CD4-positive, alpha-beta T cell treated with Interferon alpha-2 for 1 hour (primary cell): ENCODE results near the gene CCDC154.
A peak's percentile ranks its signal among the peaks of the same experiment; 100 is the strongest.
"Not testable (repeated sequence)": the region's sequence is repeated elsewhere in the genome, so short reads cannot be mapped to it uniquely, and the experiment has no call there.

Experiments used
- DNase-seq, 2 donors: peaks; one replicate each; pipeline ENCODE4 v3.0.0-alpha.2; 2020 to 2022

CCDC154 gene, protein sequence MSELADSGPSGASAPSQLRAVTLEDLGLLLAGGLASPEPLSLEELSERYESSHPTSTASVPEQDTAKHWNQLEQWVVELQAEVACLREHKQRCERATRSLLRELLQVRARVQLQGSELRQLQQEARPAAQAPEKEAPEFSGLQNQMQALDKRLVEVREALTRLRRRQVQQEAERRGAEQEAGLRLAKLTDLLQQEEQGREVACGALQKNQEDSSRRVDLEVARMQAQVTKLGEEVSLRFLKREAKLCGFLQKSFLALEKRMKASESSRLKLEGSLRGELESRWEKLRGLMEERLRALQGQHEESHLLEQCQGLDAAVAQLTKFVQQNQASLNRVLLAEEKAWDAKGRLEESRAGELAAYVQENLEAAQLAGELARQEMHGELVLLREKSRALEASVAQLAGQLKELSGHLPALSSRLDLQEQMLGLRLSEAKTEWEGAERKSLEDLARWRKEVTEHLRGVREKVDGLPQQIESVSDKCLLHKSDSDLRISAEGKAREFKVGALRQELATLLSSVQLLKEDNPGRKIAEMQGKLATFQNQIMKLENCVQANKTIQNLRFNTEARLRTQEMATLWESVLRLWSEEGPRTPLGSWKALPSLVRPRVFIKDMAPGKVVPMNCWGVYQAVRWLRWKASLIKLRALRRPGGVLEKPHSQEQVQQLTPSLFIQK

GRCh38 chr16:1443980-1444729 is at the start of gene CCDC154:
Gene CCDC154 (minus strand): TSS chr16:1444556. CDS start chr16:1444322, 234 bp downstream.
- DNase-seq, result no peak

GRCh38 chr16:1493746-1494094 is 49.4 kb upstream of the CCDC154 start:
- no peak for DNase-seq

GRCh38 chr16:1492923-1493745 is 48.8 kb upstream of the CCDC154 start, which contains the start of gene TELO2:
Gene TELO2 (plus strand): TSS chr16:1493360. CDS start chr16:1494282, 922 bp downstream.
- DNase-seq, result peak; percentile 80 to 92

GRCh38 chr16:1492082-1492922 is 47.9 kb upstream of the CCDC154 start:
- no peak for DNase-seq

GRCh38 chr16:1491327-1491726 is 47.0 kb upstream of the CCDC154 start:
- DNase-seq, result no peak

- DNase-seq, result no peak
These were observed 44.7 kb upstream of the CCDC154 start for GRCh38 chr16:1489077-1489476.

GRCh38 chr16:1488619-1489018 is 44.3 kb upstream of the CCDC154 start, which contains the start of gene PTX4:
Gene PTX4 (minus strand): TSS chr16:1488944. CDS start chr16:1488909, 35 bp downstream.
- no peak for DNase-seq

DNA sequence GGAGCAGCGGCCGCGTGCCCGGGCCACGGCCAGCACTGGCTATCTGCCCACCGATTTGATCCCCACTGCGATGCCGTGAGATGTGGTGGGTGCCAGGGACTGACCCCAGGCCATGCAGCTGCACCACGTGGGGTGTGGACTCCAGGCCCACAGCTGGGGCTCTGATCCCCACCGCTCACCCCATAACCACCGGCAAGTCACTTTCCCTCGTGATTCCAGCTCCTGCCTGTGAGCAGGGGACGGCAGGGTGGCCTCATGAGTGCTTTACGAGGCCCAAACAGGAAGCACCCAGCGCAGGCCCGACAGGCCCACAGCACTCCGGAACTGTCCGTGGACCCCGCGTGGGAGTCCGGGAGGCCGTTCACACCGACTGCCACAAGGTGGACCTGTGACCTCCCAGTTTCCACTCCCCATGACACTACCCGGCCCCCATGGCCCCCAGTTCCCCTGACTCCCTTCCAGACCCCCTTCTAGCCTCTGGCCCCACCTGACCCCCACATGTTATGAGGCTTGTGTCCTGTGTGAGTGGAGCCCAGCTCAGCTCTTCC is 43.8 kb upstream of the CCDC154 start:
- DNase-seq, result no peak

DNA sequence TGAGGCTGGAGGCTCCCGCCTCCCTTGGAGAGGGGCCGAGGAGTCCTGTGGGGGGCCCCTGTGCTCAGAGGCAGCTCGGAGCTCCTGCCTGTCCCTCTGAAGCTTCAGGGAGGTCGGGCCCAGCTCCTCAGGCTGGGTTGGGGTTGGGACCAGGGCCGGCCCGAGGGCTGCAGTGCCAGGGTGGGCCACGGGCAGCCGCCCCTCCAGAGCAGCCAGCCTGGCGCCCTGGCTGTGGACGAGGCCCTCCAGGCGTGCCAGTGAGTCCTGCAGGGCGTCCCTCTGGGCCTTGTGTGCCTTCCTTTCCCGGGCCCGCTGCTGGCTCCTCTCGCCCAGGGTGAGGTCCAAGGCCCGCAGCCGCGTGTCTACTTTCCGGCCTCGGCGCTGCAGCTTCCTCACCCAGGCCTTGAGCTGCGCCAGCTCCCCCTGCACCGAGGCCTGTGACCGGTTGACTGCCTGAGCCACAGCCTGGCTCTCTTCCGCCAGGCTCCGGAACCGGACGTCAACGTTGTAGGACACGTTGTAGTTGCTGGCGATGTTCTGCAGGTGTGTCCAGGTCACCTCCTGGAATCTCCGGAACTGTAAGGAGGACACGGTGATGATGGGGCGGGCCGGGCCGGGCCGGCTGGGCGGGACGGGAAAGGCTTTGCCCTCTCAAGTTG is 43.2 kb upstream of the CCDC154 start:
- no peak for DNase-seq

- DNase-seq, result no peak
These were observed 42.4 kb upstream of the CCDC154 start for GRCh38 chr16:1486551-1487390.

DNA sequence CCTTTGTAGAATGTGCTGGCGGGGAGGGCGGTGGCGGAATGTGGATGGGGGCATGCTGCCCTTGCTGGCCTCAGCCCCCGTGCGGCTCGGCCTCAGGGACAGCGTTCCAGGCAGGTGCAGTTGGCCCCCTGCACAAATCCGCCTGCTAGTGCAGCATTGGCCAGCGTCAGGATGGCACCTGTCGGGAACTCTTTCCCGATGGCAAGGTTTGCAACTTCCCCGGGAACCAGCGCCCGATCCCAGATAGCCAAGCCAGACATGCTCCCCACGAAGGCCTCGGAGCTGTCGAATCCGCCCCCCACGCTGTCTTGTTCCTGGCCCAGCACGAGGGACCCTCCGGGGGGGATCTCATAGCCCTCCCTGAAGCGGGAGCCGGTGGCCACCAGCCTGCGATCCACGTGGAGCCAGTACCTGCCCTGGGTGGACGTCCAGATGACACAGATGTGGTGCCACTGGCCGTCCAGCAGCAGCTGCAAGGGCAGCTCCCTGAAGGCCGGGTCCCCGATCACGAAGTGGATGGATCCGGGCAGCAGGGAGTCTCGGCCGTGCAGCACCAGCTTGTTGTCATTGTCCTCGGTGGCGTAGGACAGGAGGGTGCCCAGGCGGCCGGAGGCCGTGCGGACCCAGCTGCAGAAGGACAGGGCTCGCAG is 41.6 kb upstream of the CCDC154 start:
- DNase-seq, result no peak

DNA sequence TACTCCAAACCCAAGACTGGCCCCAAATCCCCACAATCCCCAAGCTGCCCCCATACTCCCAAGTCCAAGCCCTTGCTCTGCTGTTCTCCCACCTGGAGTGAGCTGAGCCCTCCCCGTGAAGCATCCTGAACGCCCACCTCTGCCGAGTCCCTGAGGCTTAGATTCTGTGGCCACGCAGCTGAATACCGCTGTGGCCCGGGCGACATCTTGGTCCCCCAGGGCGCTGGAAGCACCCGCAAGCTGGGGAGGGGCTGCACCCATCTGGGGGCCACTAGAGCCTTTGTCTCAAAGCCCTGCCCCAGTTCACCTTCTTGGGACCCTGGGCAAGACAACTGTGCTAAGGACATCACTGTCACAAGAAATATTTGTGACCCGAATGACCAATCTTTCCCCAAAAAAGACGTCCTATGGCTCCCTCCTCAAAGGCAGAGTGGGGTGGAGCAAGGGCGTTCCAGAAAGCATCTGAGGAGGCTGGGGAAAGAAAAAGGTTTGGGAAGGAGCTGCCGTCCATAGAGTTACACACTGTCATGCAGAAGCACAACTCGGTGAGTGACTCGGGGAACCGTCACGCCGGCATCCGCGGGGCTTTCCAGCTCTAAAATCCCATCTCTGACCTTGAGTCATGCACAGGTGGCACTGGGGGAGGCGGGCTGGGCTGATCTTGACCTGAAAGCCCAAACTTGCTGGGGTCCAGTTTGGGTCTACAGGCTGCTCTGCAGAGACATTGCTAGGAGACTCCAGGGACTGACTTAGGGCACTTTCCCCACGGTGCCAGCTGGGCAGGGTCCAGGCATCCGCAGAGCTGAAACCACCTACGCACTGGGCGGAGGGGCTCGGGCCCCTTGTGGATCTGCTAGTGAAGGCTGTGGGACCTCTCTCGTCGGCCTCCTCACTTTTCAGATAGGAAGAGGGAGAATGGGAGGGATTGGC is 37.8 kb upstream of the CCDC154 start:
- DNase-seq, result no peak

DNA sequence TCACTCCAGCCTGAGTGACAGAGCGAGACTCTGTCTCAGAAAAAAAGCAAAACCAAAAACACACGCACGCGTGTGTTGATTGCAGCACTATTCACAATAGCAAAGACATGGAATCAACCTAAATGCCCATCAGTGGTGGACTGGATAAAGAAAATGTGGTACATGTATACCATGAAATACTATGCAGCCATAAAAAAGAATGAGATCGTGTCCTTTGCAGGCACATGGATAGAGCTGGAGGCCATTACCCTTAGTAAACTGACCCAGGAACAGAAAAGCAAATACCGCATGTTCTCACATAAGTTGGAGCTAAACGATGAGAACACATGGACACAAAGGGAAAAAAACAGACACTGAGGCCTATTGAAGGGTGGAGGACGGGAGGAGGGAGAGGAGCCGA is 34.6 kb upstream of the CCDC154 start:
- DNase-seq, result not testable (repeated sequence)

DNA sequence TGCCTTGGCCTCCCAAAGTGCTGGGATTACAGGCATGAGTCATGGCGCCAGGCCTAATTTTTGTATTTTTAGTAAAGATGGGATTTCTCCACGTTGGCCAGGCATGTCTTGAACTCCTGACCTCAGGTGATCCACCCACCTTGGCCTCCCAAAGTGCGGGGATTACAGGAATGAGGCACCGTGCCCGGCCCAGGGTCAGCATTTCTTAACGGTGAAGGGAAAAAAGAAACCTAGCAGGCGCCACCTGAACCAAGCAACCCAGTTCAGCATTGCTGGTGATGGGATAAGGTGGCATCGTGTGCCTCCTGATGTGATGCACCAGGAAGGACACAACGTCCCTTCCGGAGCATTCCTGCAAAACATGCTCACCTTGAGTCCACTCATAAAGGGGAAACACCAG is 32.7 kb upstream of the CCDC154 start:
- no peak for DNase-seq

DNA sequence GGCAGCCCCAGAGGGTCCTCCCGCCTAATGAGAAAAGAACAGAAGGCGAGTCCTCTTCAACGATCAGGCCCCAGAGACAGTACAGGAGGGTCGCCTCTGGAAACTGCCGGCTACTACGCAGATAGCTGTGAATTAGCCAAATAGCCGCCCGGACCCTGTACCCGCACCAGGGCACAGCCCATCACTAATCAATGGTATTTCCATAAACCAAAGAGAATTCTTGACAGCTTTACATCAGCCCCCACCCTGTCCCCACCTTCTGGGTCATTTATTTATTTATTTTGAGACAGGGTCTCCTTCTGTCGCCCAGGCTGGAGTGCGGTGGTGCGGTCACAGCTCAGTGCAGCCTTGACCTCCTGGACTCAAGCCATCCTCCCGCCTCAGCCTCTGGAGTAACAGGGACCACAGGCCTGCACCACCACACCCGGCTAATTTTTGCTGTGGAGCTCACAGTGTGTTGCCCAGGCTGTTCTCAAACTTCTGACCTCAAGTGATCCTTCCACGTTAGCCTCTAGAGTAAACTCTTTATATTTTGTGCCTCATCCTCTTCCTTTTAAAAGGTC is 31.3 kb upstream of the CCDC154 start:
- DNase-seq, result no peak

DNA sequence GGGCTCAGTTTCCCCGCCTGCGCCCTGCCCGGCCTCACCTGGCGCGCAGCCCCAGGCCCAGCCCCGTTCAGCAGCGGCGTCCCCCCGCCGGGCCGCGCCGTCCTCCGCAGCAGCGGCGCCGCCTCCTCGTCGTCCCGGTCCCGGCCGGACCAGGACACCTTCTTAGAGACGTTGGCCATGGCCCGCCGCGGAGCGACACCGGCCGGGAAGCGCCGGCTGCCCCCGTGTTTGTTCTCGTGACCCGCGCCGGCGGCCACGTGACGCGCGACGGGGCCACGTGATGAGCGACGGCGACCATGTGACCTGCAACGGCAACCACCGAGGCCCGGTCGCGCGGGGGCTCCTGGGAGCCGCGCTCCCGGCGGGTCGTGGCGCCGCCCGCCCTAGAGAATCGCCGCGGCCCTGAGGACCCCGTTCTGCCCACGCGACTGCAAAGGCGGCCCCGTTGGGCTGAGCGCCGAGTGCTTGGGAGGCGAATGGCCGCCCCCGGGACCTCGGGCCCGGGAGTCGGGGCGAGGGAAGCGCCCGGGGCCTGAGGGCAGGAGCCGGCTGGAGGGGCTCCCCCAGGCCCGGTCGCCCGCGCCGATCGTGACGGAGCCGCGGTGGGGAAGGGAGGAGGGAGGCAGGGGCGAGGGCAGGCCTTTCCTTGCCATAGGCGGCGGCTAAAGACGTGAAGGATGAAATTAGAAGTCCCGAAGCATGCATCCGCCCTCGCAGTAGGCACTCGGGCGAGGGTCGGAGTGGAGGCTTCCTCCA is 30.6 kb upstream of the CCDC154 start, which contains the start of gene CLCN7:
CLCN7 (minus strand) TSS at position 233 of the 756 bp plus-strand sequence; CDS start at position 179, 54 bp downstream.
- DNase-seq, result peak; percentile 82 to 87
